PC-3 (cell line): ENCODE data around the gene VSIG10L2.

Experiments used
- CTCF ChIP-seq: fragments of 300-600 bp; sonication (generic); conservative IDR thresholded peaks from 2 replicates; pipeline ENCODE4 v1.5.1; 2017; ENCODE audit warnings: antibody characterized with exemption, low read depth, mild to moderate bottlenecking, low read length
- EZH2 ChIP-seq: fragments of 300-600 bp; sonication (generic); IDR thresholded peaks from one replicate; pipeline ENCODE4 v1.6.1; 2017; ENCODE audit warnings: antibody characterized with exemption, mild to moderate bottlenecking, low read length; ENCODE audit not compliant: unreplicated experiment

DNA sequence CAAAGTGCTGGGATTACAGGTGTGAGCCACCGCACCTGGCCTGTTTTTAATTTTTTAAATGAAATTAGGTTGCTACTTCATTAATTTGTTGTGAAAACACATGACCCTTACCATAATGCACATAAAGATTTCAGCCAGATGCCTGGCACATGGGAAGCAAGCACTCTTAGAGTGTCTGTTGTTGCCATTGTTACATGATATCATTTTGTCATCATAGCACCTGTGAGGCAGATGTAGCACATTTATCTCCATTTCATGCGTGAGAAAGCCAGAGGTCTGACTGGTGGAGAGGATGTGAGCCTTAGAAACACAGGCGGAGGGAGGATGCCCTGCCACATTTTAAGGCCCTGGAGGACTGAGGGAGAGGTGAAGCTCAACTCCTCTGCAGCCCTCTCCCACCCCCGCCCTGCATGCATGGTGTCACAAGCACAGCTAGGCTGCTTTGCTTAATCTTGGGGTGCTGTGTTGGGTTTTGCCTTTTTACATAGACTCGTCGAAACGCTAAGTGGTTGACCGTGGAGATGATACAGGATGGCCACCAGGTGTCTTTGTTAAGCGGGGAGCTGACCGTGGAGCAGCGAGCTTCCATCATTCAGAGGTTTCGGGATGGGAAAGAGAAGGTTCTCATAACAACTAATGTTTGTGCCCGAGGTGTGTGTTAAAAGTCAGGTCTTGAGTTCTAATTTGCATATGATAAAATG, 27.6 kb upstream of the VSIG10L2 start:
- peak; percentile 52 for TF ChIP-seq CTCF
- TF ChIP-seq EZH2 = no peak
